SK-N-MC (cell line): ENCODE results near the gene MPPE1.

Source experiments
- EZH2 ChIP-seq: fragments of 200-600 bp; sonication (generic); IDR thresholded peaks from one replicate; pipeline ENCODE4 v1.6.1; 2017; ENCODE audit warnings: antibody characterized with exemption
- POLR2AphosphoS5 ChIP-seq: IDR thresholded peaks from 2 replicates; pipeline ENCODE4 v1.6.1; 2012; ENCODE audit warnings: mild to moderate bottlenecking, low read depth, low read length, borderline replicate concordance

- no peak for TF ChIP-seq POLR2AphosphoS5
- no peak for TF ChIP-seq EZH2
Observed at GRCh38 chr18:11901826-11902438, 6.2 kb downstream of the MPPE1 start.
